Ishikawa (cell line): ENCODE data around the gene SLC9A1.

ENCODE experiments used
- CEBPB ChIP-seq: IDR thresholded peaks from 2 replicates; pipeline ENCODE4 v1.6.1; 2012
- CREB1 ChIP-seq: IDR thresholded peaks from 2 replicates; pipeline ENCODE4 v1.6.1; 2012; ENCODE audit warnings: low read depth
- EGR1 ChIP-seq: IDR thresholded peaks from 2 replicates; pipeline ENCODE4 v1.6.1; 2012
- EP300 ChIP-seq: IDR thresholded peaks from 2 replicates; pipeline ENCODE4 v1.6.1; 2012; ENCODE audit warnings: borderline replicate concordance
- FOXM1 ChIP-seq: IDR thresholded peaks from 2 replicates; pipeline ENCODE4 v1.6.1; 2012; ENCODE audit warnings: low read depth, borderline replicate concordance
- MAX ChIP-seq: IDR thresholded peaks from 2 replicates; pipeline ENCODE4 v1.6.1; 2012
- NFIC ChIP-seq: IDR thresholded peaks from 2 replicates; pipeline ENCODE4 v1.6.1; 2012
- RAD21 ChIP-seq: IDR thresholded peaks from 2 replicates; pipeline ENCODE4 v1.6.1; 2012; ENCODE audit warnings: low read depth
- REST ChIP-seq: IDR thresholded peaks from 2 replicates; pipeline ENCODE4 v1.6.1; 2012; ENCODE audit warnings: low read depth, mild to moderate bottlenecking
- TAF1 ChIP-seq: IDR thresholded peaks from 2 replicates; pipeline ENCODE4 v1.6.1; 2012; ENCODE audit warnings: low read depth, mild to moderate bottlenecking
- TCF12 ChIP-seq: IDR thresholded peaks from 2 replicates; pipeline ENCODE4 v1.6.1; 2012; ENCODE audit warnings: low read depth
- TEAD4 ChIP-seq: IDR thresholded peaks from 2 replicates; pipeline ENCODE4 v1.6.1; 2012
- YY1 ChIP-seq: IDR thresholded peaks from 2 replicates; pipeline ENCODE4 v1.6.1; 2012; ENCODE audit warnings: low read depth
- ZBTB7A ChIP-seq: IDR thresholded peaks from 2 replicates; pipeline ENCODE4 v1.6.1; 2012; ENCODE audit warnings: low read depth

SLC9A1 gene

GRCh38 chr1:27162090-27162489, 7.2 kb upstream of the SLC9A1 start:
- TF ChIP-seq EP300 (no peak), RAD21 (no peak), FOXM1 (no peak)

- TF ChIP-seq CEBPB = peak; percentile 15; the same call in 1 of the 2 replicates
- TF ChIP-seq FOXM1 = peak; percentile 31; the same call in 1 of the 2 replicates
- TF ChIP-seq MAX = no peak
- peak; percentile 54; the same call in 1 of the 2 replicates for TF ChIP-seq TCF12
- TF ChIP-seq EP300 = peak; percentile 36; the same call in 1 of the 2 replicates
- no peak for TF ChIP-seq REST
Measured at GRCh38 chr1:27161594-27161993, 6.7 kb upstream of the SLC9A1 start.

- TF ChIP-seq TEAD4 (no peak), MAX (no peak), CEBPB (no peak), TAF1 (no peak), FOXM1 (no peak)
Measured at GRCh38 chr1:27157194-27157593, 2.3 kb upstream of the SLC9A1 start.

GRCh38 chr1:27154469-27154990, 395 bp downstream of the SLC9A1 start:
- TF ChIP-seq EP300 (no peak), ZBTB7A (peak; percentile 68)

GRCh38 chr1:27153927-27154358, 982 bp downstream of the SLC9A1 start:
- TF ChIP-seq REST = no peak
- no peak for TF ChIP-seq FOXM1

GRCh38 chr1:27153549-27153886, 1.4 kb downstream of the SLC9A1 start:
- TF ChIP-seq TCF12 (no peak), TEAD4 (no peak), CREB1 (no peak)

GRCh38 chr1:27152829-27153548, 1.9 kb downstream of the SLC9A1 start:
- TF ChIP-seq EP300 (no peak), YY1 (no peak)

- TF ChIP-seq TCF12 = no peak
- no peak for TF ChIP-seq CEBPB
- no peak for TF ChIP-seq RAD21
- no peak for TF ChIP-seq EGR1
- no peak for TF ChIP-seq NFIC
- TF ChIP-seq TAF1 = no peak
Measured at GRCh38 chr1:27152004-27152828, 2.7 kb downstream of the SLC9A1 start.
